HG03103 (cell line): ENCODE measurements around the gene PRKAR2A.
"Not testable (repeated sequence)": the region's sequence is repeated elsewhere in the genome, so short reads cannot be mapped to it uniquely, and the experiment has no call there.

Experiments used
- ATAC-seq: cut with Tn5 transposase; IDR thresholded peaks from one replicate; pipeline ENCODE4 v1.9.1; 2021; ENCODE audit warnings: low read depth; ENCODE audit not compliant: unreplicated experiment

PRKAR2A gene

GRCh38 chr3:48784426-48785120 lies 63.1 kb downstream of the PRKAR2A start:
- no peak for ATAC-seq

GRCh38 chr3:48783304-48783703 lies 64.4 kb downstream of the PRKAR2A start:
- no peak for ATAC-seq

- ATAC-seq = no peak
These were observed 65.6 kb downstream of the PRKAR2A start for GRCh38 chr3:48782046-48782445.

GRCh38 chr3:48778565-48778964 lies 69.1 kb downstream of the PRKAR2A start:
- ATAC-seq = not testable (repeated sequence)

GRCh38 chr3:48776854-48777253 lies 70.8 kb downstream of the PRKAR2A start:
- ATAC-seq = no peak

GRCh38 chr3:48770192-48770502 lies 77.5 kb downstream of the PRKAR2A start:
- no peak for ATAC-seq

- ATAC-seq = no peak
These were observed 82.3 kb downstream of the PRKAR2A start for GRCh38 chr3:48765376-48765775.

- no peak for ATAC-seq
These were observed 84.9 kb downstream of the PRKAR2A start for GRCh38 chr3:48762816-48763215.

- not testable (repeated sequence) for ATAC-seq
These were observed 87.6 kb downstream of the PRKAR2A start for GRCh38 chr3:48759991-48760540.

GRCh38 chr3:48759531-48759930 lies 88.1 kb downstream of the PRKAR2A start:
- ATAC-seq = not testable (repeated sequence)

- no peak for ATAC-seq
These were observed 88.6 kb downstream of the PRKAR2A start for GRCh38 chr3:48759071-48759470.

- ATAC-seq = no peak
These were observed 91.0 kb downstream of the PRKAR2A start for GRCh38 chr3:48756640-48757039.

- ATAC-seq = no peak
These were observed 96.8 kb downstream of the PRKAR2A start for GRCh38 chr3:48750856-48751255.

GRCh38 chr3:48748754-48749153 lies 98.9 kb downstream of the PRKAR2A start:
- no peak for ATAC-seq

GRCh38 chr3:48747706-48748105 lies 100.0 kb downstream of the PRKAR2A start:
- ATAC-seq = no peak

- ATAC-seq = no peak
These were observed 100.6 kb downstream of the PRKAR2A start for GRCh38 chr3:48747015-48747615.

- ATAC-seq = no peak
These were observed 103.9 kb downstream of the PRKAR2A start for GRCh38 chr3:48743773-48744172.

GRCh38 chr3:48741226-48741625 lies 106.4 kb downstream of the PRKAR2A start:
- not testable (repeated sequence) for ATAC-seq

- ATAC-seq = no peak
These were observed 107.5 kb downstream of the PRKAR2A start for GRCh38 chr3:48739955-48740823.

GRCh38 chr3:48739617-48739954 lies 108.1 kb downstream of the PRKAR2A start:
- ATAC-seq = no peak

- ATAC-seq = no peak
These were observed 108.6 kb downstream of the PRKAR2A start for GRCh38 chr3:48738926-48739616.
